Kidney (tissue), 14 donors: ENCODE measurements around the gene RNF34. TPM values are rescaled to one million over a fixed set of nuclear protein-coding genes. Genes with fewer than 3 reads are reported as not detected.

Experiments
- DNase-seq, 5 donors: peaks; one replicate each; pipeline ENCODE4 v3.0.0-alpha.2; 2013 to 2020
- FAIRE-seq: peaks from 2 replicates; lab custom pipeline; 2012; peaks lifted over from hg19 to GRCh38; lab: Jason Lieb, UNC
- H3K27ac ChIP-seq, 2 donors: one replicate each; pipeline ENCODE4 v1.7.0; 2013; ENCODE audit warnings: low read depth in 2 of 2, low read length in 2 of 2, inconsistent platforms in 1 of 2
- H3K27me3 ChIP-seq: one replicate; pipeline ENCODE4 v1.7.1; 2013; ENCODE audit warnings: low read length, inconsistent platforms; ENCODE audit not compliant: control insufficient read depth, insufficient read depth
- H3K36me3 ChIP-seq, 3 donors: one replicate each; pipeline versions ENCODE4 v1.7.0 to v1.7.1; 2013; ENCODE audit warnings: low read length in 3 of 3, control low read depth in 1 of 3, inconsistent platforms in 1 of 3; ENCODE audit not compliant: insufficient read depth in 3 of 3, control insufficient read depth in 2 of 3
- H3K4me1 ChIP-seq, 3 donors: one replicate each; pipeline versions ENCODE4 v1.7.0 to v1.7.1; 2013; ENCODE audit warnings: low read length in 3 of 3, inconsistent platforms in 1 of 3, low read depth in 1 of 3; ENCODE audit not compliant: control insufficient read depth in 2 of 3, insufficient read depth in 2 of 3
- H3K4me3 ChIP-seq, 3 donors: one replicate each; pipeline versions ENCODE4 v1.7.0 to v1.8.1; 2013; ENCODE audit warnings: low read length in 3 of 3, control low read depth in 1 of 3, inconsistent platforms in 1 of 3
- H3K9ac ChIP-seq, 3 donors: one replicate each; pipeline versions ENCODE4 v1.7.0 to v1.7.1; 2013; ENCODE audit warnings: low read length in 3 of 3, control low read depth in 1 of 3, inconsistent platforms in 1 of 3
- H3K9me3 ChIP-seq, 3 donors: one replicate each; pipeline versions ENCODE4 v1.7.0 to v1.7.1; 2013; ENCODE audit warnings: low read length in 3 of 3, control low read depth in 1 of 3, inconsistent platforms in 1 of 3; ENCODE audit not compliant: control insufficient read depth in 2 of 3, insufficient read depth in 1 of 3
- intact Hi-C: fragments of 100-400 bp; cut with DNase I; formaldehyde crosslinking; loops from one replicate; pipeline ENCODE4 v1.11.1; 2022
- polyA plus RNA-seq: library from polyadenylated mRNA; stranded (reverse); fragments of 350-450 nt; fragmentation: Illumina TruSeq; extraction: RNeasy Lipid Tissue Mini Kit (QIAGEN cat#74804); gene quantifications from one replicate; pipeline ENCODE4 v1.2.3, GENCODE V29; 2014; ENCODE audit warnings: low read depth, low replicate concordance; ENCODE audit not compliant: insufficient read depth
- total RNA-seq: library from RNA; stranded (reverse); fragmentation: NEBNext Ultra II Directional; extraction: Animal tissue kit (Norgen Biotek cat#: 25700); gene quantifications from one replicate; pipeline ENCODE4 v1.2.1, GENCODE V29; 2021
- TF ChIP-seq, protein P1 (sequence below): IDR thresholded peaks from 3 replicates; pipeline ENCODE4 v1.5.1; 2012; ENCODE audit warnings: mild to moderate bottlenecking, moderate library complexity, borderline replicate concordance; ENCODE audit not compliant: insufficient read depth; ENCODE audit errors: extremely low read depth
- donor health status: control.
- donor health status: control.
- donor health status: control.
- donor health status: control.
- donor health status: control.
- donor health status: DM: yes; HTN: yes; CAD: no.
- donor health status: Normal renal cell carcinoma (clear cell type).

Gene RNF34
- total and polyA plus RNA-seq, 2 donors from 2014 or later = 18.8 to 48.1 TPM

DNA sequence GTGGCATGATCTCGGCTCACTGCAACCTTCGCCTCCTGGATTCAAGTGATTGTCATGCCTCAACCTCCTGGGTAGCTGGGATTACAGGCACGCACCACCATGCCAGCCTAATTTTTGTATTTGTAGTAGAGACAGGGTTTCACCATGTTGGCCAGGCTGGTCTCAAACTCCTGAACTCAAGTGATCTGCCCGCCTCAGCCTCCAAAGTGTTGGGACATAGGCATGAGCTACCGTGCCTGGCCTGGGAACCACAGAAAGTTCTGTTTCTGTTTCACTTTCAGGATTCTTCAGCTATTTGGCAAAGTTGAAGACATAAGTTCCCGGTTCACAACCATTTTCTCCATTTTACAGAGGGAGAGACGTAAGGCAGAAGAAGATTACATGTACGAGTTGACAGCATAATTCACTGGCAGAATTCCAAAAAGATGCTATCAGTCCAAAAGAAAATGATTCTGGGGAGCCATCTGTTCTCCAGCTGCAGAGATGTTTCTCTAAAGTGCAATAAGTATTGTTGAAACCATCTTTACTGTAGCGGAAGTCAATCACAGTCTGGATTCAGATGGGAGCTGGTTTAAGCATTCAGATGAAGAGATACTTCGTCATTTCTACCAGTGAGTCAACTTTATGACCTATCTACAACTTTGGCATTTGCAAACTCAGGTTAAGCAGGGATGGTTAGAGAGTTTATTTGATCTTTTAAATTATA lies 8.1 kb upstream of the RNF34 start:
- no peak overlapping the region for H3K27ac ChIP-seq
- no peak overlapping the region for H3K9ac ChIP-seq
- DNase-seq (peak in 1 of 5 donors; percentile 55), FAIRE-seq (no peak)
- no peaks in the 10 kb centered on the region for H3K27me3 ChIP-seq
- no peaks in the 10 kb centered on the region for H3K9me3 ChIP-seq
- intact Hi-C loops = no loop called here
- TF ChIP-seq, protein P1, sequence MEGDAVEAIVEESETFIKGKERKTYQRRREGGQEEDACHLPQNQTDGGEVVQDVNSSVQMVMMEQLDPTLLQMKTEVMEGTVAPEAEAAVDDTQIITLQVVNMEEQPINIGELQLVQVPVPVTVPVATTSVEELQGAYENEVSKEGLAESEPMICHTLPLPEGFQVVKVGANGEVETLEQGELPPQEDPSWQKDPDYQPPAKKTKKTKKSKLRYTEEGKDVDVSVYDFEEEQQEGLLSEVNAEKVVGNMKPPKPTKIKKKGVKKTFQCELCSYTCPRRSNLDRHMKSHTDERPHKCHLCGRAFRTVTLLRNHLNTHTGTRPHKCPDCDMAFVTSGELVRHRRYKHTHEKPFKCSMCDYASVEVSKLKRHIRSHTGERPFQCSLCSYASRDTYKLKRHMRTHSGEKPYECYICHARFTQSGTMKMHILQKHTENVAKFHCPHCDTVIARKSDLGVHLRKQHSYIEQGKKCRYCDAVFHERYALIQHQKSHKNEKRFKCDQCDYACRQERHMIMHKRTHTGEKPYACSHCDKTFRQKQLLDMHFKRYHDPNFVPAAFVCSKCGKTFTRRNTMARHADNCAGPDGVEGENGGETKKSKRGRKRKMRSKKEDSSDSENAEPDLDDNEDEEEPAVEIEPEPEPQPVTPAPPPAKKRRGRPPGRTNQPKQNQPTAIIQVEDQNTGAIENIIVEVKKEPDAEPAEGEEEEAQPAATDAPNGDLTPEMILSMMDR = no peak
- H3K36me3 ChIP-seq = no peaks in the 10 kb centered on the region
- no peaks in the 10 kb centered on the region for H3K4me1 ChIP-seq
- H3K4me3 ChIP-seq = no peak overlapping the region

DNA sequence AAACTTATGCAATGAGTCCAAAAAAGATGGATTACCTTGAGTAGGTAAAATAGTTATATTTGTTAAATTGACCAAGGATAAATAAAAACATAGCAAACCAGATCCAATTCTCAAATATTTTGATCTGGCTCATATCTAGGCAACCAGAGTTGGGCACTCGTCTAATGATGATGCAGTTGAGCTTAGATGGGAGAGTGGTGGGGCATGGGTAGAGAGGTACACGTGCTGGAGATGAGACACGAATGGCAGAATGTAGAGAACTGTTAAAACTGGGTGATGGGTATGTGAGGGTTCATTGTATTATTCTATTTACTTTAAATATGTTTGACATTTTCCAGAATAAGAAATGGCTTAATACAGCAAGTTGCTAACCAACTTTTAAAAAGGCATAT lies 7.6 kb upstream of the RNF34 start:
- Histone ChIP-seq H3K27me3 (no peaks in the 10 kb centered on the region), H3K27ac (no peak overlapping the region), H3K4me1 (no peaks in the 10 kb centered on the region), H3K36me3 (no peaks in the 10 kb centered on the region), H3K9me3 (no peaks in the 10 kb centered on the region), H3K9ac (no peak overlapping the region), H3K4me3 (no peak overlapping the region)
- intact Hi-C loops = no loop called here
- TF ChIP-seq, protein P1 = no peak
- FAIRE-seq (no peak), DNase-seq (no peak)

DNA sequence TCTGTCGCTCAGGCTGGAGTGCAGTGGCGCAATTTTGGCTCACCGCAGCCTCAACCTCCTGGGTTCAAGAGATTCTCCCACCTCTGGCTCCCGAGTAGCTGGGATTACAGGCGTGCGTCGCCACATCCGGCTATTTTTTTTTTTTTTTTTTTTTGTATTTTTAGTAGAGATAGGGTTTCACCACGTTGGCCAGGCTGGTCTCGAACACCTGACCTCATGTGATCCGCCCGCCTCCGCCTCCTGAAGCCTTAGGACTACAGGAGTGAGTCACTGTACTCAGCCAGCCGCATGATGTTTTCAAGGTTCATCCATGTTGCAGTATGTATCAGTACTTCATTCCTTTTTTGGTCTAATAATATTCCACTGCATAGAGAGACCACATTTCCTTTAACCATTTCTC lies 2.4 kb upstream of the RNF34 start:
- no peak for DNase-seq
- H3K27ac ChIP-seq = no peak overlapping the region
- intact Hi-C loops = no loop called here
- H3K4me3 ChIP-seq = no peak overlapping the region
- H3K27me3 ChIP-seq = no peaks in the 10 kb centered on the region
- FAIRE-seq = no peak
- TF ChIP-seq, protein P1 = no peak
- no peaks in the 10 kb centered on the region for H3K36me3 ChIP-seq
- H3K9me3 ChIP-seq = no peaks in the 10 kb centered on the region
- peaks cover 0 to 6% (median 4%) of the 10 kb centered on the region in 3 donors for H3K4me1 ChIP-seq
- no peak overlapping the region for H3K9ac ChIP-seq

DNA sequence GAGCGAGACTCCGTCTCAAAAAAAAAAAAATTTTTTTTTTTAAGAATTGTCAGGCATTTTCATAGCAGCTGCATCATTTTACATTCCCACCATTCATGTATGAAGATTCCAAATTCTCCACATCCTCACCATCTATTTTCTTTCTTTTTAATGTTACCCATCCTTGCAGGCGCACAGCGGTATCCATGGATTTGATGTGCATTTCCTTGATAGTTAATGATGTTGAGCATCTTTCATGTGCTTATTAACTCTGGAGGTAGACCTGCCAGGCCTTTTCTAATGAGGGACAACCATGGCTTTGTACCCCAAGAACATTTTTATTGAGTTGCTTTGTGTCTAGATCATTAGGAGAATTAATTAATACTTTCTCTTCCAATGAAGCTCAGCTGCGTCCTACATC lies 1.6 kb upstream of the RNF34 start:
- Histone ChIP-seq H3K9me3 (no peaks in the 10 kb centered on the region), H3K4me1 (peaks cover 0 to 6% (median 4%) of the 10 kb centered on the region in 3 donors), H3K4me3 (no peak overlapping the region), H3K27ac (no peak overlapping the region), H3K36me3 (no peaks in the 10 kb centered on the region), H3K9ac (no peak overlapping the region), H3K27me3 (no peaks in the 10 kb centered on the region)
- no peak for DNase-seq
- intact Hi-C loops = no loop called here
- no peak for FAIRE-seq
- TF ChIP-seq, protein P1 = no peak
